Measurements from ENCODE around the gene SNRPA1. TPM values are rescaled to one million over a fixed set of nuclear protein-coding genes. Genes with fewer than 3 reads are reported as not detected.

Gene SNRPA1
- total RNA-seq = 12.1 and 19.9 TPM in 2 replicates

GRCh38 chr15:101294731-101295606, at the start of gene SNRPA1:
SNRPA1 (minus strand) TSS chr15:101295248; CDS start chr15:101295178, 70 bp downstream.

GRCh38 chr15:101277038-101277822, 17.8 kb downstream of the SNRPA1 start, which contains the start of gene SELENOS:
SELENOS (minus strand) TSS chr15:101277485; CDS start chr15:101277417, 68 bp downstream.

GRCh38 chr15:101251830-101252820, 42.9 kb downstream of the SNRPA1 start, which contains the start of gene CHSY1:
CHSY1 (minus strand) TSS chr15:101252048; CDS start chr15:101251456, 592 bp downstream.

Other genes with a start within 250 kb of the SNRPA1 start
- gene CHSY1, start 43.2 kb downstream of the SNRPA1 start, total RNA-seq = 27.8 and 41.2 TPM in 2 replicates
- gene SELENOS, start 17.8 kb downstream of the SNRPA1 start, total RNA-seq = 47.4 and 66.5 TPM in 2 replicates
- 0.49 and 31.7 TPM in 2 replicates for gene PCSK6, start 194.5 kb upstream of the SNRPA1 start, total RNA-seq